Fibroblast of lung (primary cell): ENCODE results near the gene PMM1.

Experiments used
- CTCF ChIP-seq, 2 donors: IDR thresholded peaks in 1 of 2; conservative IDR thresholded peaks in 1 of 2; 1 replicate in 1 of 2; 2 replicates in 1 of 2; pipeline ENCODE4 v1.5.1; 2011 to 2012; ENCODE audit warnings: low read length in 2 of 2, control low read depth in 1 of 2, inconsistent platforms in 1 of 2, low read depth in 1 of 2, mild to moderate bottlenecking in 1 of 2
- EZH2 ChIP-seq: IDR thresholded peaks from 2 replicates; pipeline ENCODE4 v1.5.1; 2012; ENCODE audit warnings: low read length, control low read depth, mild to moderate bottlenecking; ENCODE audit errors: missing control alignments

- TF ChIP-seq CTCF (conservative IDR thresholded peaks at IDR 0.05 in 1 of 2, IDR thresholded peaks at IDR 0.05 in 1 of 2; ENCODE audit: low read depth in 1 of 2, low read length in 2 of 2) = no peak
- no peak for TF ChIP-seq EZH2
Measured at GRCh38 chr22:41560095-41560471, 29.6 kb downstream of the PMM1 start.
